Measurements from ENCODE around the gene PAF1.
"Not testable (repeated sequence)": the region's sequence is repeated elsewhere in the genome, so short reads cannot be mapped to it uniquely, and the experiment has no call there.

PAF1 gene

DNA sequence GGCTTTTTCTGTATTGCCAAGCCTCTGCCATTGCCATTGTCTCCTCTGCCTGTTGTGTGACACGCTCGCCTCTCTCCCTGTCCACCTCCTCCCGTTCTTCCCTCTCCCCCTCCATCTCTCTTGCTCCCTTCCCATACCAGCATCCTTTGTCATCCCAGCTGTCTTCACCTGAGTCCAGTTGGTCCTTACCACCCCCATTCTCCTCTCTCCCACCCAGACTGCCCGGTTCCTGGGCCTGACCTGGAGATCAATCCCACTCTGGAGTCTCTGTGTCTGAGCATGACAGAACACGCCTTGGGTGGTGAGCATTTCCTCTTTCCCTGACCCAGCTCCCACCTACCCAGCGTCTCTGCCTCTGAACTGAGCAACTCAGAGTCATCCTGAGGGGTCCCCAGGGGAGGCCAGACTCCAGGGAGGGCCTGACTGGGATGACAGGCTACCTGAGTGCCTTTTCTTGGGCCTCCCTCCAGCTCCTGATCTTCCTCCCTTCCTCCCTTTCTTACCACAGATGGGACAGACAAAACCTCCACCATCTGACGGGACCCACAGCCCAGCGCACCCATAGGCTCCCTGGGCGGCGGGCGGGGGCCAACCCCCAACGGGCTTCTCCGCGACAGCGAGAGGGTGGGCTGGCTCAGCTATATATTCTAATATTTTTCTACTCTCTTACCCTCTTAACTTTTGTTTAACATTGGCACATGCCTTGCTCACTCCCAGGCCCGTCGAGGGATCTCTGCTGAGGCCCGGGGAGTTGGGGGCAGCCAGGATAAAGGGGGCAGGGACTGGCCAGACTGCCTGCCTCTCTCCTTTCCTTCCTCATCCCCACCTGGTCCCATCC is 7.7 kb downstream of the PAF1 start:
- DNase-seq (ENCODE audit: low read depth, low spot score) = no peak

- no peak for DNase-seq (ENCODE audit: low read depth, low spot score)
Observed at GRCh38 chr19:39381910-39382611, 8.8 kb downstream of the PAF1 start.

DNA sequence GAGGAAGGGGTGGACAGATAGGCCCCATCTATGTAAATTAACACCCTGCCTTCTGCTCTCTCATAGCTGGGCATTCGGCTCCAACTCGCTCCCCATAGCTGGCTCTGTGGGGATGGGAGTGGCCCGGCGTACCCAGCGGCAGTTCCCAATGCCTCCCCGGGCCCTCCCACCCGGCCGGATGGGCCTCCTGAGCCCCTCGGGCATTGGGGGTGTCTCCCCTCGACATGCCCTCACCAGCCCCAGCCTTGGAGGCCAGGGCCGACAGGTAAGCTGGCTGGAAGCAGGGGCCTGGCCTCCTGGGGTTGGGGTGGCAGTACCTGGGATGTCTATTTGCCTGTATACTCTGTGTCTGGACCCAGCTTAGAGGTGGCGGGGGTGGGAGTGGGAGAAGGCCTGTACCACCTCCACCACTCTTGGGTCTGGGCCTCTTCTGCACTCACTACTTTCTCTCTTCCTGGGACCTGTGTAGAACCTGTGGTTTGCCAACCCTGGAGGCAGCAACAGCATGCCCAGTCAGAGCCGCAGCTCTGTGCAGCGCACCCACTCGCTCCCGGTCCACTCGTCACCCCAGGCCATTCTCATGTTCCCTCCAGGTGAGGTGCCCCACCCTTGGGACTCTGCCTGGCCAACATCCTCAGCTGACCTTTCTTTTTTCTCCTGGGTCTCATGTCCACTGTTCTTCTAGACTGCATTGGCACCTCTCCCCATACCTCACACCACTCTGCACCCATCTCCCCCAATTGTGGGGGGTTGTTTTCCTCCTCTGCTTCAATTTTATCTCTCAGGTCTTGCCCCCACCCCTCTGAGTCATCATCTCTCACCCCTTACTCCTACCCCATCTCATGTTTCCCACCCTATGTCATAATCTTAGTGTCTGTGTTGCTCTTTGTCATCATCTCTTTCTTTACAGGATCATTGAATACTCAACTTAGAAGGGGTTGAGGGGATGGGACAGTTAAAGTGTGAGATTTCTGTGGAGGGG is 10.1 kb downstream of the PAF1 start:
- DNase-seq (ENCODE audit: low read depth, low spot score) = no peak

- no peak for DNase-seq (ENCODE audit: low read depth, low spot score)
Observed at GRCh38 chr19:39379865-39380396, 11.0 kb downstream of the PAF1 start.

DNA sequence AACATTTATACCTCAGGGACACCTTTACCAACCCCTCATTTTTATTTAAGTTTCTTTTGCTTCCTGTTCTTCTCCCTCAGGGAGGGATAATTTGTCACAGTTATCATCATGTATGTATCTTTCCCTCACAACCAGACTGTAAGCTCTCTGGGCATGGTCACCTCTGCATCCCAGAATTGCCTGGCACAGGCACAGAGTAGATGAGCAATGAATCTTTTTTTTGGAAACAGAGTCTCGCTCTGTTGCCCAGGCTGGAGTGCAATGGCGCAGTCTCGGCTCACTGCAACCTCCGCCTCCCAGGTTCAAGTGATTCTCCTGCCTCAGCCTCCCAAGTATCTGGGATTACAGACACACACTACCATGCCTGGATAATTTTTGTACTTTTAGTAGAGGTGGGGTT is 11.5 kb downstream of the PAF1 start:
- DNase-seq (ENCODE audit: low read depth, low spot score) = not testable (repeated sequence)

- no peak for DNase-seq (ENCODE audit: low read depth, low spot score)
Observed at GRCh38 chr19:39377373-39378362, 13.2 kb downstream of the PAF1 start.

DNA sequence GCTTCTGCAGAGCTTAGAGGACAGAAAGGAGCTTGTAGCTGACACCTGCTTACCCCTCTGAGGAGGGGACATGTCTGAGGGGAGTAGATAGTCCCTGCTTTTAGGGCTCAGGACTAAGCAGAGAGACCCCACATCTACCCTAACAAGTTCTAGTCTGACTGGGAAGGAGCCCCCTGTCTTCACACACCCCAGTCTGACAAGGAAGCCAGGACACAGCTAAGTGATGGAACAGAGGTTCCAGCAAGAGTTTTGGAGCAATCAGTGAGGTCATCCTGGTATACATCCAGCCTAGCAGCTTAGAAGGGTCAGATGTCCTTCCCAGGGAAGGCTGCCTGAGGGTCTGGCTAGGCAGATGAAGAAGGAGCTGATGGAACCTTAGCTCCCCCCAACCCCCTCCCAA is 15.0 kb downstream of the PAF1 start:
- DNase-seq (ENCODE audit: low read depth, low spot score) = no peak

GRCh38 chr19:39372941-39373340 is 18.0 kb downstream of the PAF1 start:
- DNase-seq (ENCODE audit: low read depth, low spot score) = no peak

DNA sequence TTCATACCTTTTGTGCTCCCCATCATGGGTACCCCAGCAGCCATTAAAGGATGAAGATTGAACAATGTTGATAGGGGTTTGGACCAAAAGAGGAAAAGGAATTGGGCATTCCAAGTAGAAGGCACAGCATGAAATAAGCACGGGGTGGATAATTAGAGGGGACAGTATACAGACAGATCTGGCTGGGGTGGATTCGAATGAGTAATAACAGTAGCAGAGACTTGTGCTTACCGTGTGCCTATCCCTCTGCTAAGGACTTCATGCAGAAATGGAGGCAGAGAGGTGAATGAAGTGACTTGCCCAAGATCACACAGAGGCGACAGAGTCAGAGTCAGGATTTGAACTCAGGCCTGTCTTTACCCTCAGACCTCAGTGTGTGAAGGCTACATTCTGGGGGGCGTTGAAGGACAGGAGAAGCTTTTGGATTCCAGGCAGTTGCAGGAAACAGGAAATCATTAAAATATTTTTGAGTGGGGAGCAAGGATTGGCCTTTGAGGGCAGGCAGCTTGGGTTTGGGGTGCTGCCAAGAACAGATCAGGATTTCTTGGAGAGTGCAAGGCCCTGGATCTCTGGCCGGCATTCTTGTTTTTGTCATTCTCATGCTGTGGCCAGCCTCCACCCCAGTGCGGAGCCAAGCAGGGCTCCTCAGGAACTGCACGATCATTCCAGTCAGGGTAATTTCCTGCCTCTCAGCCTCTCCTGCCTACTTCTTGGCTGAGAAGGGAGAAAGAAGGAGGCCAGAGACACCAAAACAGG is 18.7 kb downstream of the PAF1 start:
- peak; percentile 57 for DNase-seq (ENCODE audit: low read depth, low spot score)

DNA sequence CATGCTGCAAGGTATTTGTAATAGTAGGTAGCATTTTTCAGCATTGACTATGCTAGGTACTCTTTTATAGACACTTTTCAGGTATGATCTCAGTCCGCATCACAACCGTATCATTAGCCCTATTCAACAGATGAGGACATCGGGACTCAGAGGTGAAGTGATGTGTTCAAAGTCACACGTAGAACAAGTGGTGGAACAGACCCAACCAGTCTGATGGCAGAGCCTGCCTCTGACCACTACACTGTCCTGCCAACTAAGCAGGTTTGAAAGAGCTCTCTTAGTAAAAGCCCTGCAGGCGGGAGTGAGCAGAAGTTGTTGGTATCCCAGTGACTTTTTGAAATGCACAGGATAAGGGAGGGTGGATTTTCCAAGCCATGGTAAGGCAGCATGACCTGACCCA is 20.2 kb downstream of the PAF1 start:
- DNase-seq (ENCODE audit: low read depth, low spot score) = no peak

DNA sequence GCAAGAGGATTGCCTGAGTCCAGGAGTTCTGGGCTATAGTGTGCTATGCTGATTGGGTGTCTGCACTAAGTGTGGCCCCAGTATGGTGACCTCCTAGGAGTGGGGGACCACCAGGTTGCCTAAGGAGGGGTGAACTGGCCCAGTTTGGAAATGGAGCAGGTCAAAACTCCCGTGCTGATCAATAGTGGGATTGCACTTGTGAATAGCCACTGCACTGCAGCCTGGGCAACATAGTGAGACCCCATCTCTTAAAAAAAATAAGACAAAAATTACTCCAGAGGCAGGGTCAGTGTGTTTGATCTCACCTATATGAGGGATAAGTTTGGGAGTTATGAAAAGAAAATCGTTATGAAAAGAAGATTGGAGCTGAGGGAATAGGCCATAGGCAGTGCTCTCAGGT is 21.7 kb downstream of the PAF1 start:
- no peak for DNase-seq (ENCODE audit: low read depth, low spot score)

- no peak for DNase-seq (ENCODE audit: low read depth, low spot score)
Observed at GRCh38 chr19:39365531-39365930, 25.4 kb downstream of the PAF1 start.

GRCh38 chr19:39363901-39364457 is 26.9 kb downstream of the PAF1 start:
- DNase-seq (ENCODE audit: low read depth, low spot score) = no peak

GRCh38 chr19:39362682-39363657 is 27.9 kb downstream of the PAF1 start:
- DNase-seq (ENCODE audit: low read depth, low spot score) = peak; percentile 79

DNA sequence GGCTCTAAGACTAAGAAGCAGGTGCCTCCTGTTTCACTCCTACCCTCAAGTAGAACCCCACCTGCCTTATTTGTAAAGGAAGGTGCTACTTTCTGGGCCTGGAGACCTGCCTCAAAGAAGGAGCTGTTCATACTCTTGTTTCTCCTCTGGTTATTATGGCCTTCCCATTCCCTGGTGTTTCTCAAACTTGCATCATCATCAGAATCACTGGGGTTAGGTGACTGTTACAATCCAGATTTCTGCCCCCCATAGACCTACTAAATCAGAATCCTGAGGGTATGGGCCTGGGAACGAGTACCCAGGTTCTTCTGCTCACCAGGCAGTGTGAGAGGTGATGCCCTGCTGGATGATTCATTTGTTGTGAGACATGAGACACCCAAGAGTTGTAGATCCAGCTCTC is 30.3 kb downstream of the PAF1 start:
- DNase-seq (ENCODE audit: low read depth, low spot score) = no peak

GRCh38 chr19:39359026-39359425 is 31.9 kb downstream of the PAF1 start:
- DNase-seq (ENCODE audit: low read depth, low spot score) = no peak

DNA sequence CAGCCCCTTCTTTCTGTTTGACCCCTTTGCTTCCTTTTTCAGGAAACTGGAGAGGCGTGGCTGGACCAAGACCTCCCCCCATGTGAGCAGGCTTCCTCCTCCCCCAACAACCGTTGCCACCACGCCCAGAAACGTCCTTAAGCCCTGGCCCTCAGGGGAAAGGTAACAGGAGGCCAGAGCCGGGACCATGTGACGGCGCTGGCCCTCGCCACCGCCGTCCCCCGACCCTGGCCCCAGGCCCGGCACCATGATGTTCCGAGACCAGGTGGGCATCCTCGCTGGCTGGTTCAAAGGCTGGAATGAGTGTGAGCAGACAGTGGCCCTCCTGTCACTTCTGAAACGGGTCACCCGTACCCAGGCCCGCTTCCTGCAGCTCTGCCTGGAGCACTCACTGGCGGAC is 34.3 kb downstream of the PAF1 start:
- no peak for DNase-seq (ENCODE audit: low read depth, low spot score)

- DNase-seq (ENCODE audit: low read depth, low spot score) = no peak
Observed at GRCh38 chr19:39356073-39356472, 34.8 kb downstream of the PAF1 start.
